Cerebellar cortex (tissue), 1 donor: Measurements from ENCODE around the gene SLC35F3.
"Not testable (repeated sequence)": the region's sequence is repeated elsewhere in the genome, so short reads cannot be mapped to it uniquely, and the experiment has no call there.

Experiments
- DNase-seq: peaks from one replicate; pipeline ENCODE4 v3.0.0-alpha.2; 2015; ENCODE audit warnings: low spot score

SLC35F3 gene

DNA sequence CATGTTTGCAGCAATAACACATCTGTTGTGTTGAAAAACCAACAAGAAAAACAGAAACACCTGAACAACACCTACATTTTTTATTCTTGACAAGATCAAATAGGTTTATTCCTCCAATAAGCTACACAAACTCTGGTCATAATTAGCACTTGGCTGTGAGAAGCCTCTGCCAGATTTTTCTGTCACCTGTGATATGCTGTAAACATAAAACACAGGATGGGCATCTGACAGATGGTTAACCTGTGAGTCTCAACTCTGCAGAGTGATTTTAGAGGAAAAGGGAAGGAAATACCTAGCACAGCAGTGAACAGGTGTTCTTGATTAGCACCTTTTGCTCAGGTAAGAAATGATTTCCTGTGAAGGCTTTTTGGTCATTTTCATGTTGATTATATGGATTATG lies 293.4 kb downstream of the SLC35F3 start:
- peak; percentile 76 for DNase-seq

DNA sequence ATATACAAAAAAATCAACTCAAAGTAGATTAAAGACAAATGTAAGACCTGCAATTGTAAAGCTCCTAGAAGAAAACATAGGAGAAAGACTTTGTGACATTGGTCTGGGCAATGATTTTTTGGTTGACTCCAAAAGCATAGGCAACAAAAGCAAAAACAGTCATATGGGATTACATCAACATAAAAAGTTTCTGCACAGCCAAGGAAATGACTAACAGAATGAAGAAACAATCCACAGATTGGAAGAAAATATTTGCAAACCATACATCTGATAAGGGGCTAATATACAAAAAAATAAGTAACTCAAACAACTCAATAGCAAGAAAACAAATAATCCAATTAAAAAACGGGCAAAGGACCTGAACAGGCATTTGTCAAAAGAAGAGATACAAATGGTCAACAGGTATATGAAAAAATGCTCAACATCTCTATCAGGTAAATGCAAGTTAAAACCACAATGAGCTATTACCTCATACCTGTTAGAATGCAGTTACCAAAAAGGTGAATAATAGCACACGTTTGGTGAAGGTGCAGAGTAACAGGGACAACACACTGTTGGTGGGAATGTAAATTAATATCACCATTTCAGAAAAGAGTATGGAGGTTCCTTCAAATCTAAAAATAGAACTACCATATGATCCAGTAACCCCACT lies 295.1 kb downstream of the SLC35F3 start:
- DNase-seq = no peak

DNA sequence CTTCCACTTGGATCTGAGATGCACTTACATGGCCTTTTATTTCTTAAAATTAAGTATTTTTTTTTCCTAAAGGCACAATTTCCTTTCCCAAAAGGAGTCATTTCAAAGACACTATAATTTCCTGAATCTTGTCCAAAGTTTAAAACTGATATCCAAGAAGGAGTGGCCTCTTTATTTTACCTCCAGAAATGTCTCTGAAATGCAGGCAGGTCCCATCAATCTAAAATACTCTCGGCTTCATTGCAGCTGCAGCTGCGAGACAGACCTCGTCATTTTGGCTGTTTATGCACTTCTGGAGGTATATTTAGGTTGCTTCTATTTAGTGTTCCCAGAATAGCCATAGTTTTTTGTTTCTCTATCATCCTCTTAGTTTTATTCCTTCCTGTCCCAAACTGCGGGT lies 296.1 kb downstream of the SLC35F3 start:
- DNase-seq = no peak

DNA sequence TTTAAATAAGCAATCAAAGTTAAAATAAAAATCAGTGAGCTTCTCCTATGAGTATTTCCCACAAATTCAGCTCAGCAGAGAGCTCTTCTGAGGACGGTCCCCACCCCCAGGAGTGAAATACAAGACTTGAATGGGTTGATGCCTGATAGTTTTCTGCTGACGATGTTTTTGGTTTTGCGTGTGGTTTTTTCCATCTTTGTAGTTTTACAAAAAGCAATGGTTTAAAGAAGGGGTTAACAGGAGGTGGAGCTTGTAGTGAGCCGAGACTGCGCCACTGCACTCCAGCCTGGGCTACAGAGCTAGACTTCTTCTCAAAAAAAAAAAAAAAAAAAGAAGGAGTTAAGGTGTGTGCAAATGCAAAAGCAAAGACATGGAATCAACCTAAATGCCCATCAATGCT lies 297.1 kb downstream of the SLC35F3 start:
- no peak for DNase-seq

DNA sequence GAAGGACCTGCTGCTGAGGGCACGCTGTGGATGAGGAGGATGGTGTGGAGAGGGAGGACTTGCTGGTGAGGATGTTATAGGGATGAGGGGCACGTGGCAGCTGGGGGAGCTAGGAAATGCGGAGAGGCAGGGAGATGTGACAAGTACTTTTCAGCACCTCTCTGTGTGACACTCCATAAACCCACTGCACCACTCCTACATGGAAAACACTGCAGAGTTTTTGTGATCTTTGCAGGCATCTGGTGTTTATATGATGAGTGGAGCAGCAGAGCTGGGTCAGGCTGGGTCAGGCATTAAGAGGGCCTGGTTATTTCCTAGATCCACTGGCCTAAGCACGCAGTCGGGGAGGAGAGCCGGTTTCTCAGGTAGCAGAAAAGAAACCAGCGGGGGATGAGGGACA lies 301.5 kb downstream of the SLC35F3 start:
- DNase-seq = no peak

DNA sequence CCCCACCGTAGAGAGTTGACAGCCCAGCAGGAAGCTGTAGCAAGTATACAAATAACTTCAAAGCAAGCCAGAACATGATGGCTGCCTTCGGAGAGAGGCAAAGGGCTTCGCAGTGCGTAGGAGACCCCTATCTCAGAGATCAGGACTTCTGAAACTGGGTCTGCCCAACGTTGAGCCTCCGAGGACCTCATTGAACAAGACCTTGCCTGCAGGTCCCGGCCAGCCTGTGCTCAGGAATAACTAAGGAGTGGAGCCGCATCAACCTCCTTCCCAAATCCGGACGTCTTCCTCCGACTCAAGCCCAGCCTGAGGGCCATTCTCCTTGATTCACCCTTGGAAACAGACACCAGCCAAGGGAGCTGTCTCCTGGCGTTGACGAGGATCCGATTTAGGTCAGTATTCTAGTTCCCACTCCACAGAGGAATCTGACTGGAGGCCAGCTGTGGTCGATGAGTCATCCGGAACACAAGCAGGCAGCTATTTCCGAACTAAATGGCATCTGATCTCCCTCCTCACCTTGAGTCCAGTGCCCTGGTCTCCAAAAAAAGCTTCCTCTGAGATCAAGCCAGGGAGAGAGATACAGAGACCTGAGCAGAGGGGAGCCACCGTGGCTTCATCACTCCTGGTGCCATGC lies 302.3 kb downstream of the SLC35F3 start:
- DNase-seq = peak; percentile 29

DNA sequence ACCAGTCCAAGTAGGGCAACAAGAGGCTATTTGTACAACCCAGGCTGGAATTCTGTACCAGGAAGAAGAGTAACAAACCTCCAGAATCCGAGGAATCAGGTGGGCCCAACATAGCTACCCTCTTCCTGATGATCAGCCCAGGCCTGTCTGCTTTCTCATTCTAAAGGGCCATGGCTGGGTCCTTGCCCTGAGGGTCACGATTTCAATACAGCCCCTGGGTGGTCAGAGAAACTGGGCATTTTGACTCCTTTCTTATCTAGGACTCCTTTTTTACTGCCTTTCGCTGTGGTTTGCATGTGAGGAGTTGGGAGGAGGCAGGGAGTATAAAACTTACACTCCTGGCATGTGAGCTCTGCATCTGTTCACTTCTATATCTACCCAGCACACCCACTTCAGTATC lies 303.9 kb downstream of the SLC35F3 start:
- no peak for DNase-seq

DNA sequence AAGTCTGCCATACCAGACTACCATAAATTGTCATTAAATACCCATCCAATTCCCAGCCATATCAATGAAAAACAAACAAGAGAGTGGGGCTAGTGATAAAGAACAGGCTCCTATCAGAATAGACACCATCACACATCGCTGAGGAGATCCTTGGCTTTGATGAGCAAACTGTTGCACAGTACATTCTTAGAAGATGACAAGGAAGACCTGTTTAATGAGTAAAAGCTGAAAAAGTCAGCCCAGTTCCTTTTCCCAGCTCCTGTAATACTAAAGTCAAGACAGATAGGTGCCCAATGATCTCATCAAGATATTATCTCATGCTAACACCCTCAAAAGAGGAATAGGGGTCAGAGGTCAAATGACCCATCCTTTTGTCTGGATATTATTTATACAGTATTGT lies 304.3 kb downstream of the SLC35F3 start:
- no peak for DNase-seq

DNA sequence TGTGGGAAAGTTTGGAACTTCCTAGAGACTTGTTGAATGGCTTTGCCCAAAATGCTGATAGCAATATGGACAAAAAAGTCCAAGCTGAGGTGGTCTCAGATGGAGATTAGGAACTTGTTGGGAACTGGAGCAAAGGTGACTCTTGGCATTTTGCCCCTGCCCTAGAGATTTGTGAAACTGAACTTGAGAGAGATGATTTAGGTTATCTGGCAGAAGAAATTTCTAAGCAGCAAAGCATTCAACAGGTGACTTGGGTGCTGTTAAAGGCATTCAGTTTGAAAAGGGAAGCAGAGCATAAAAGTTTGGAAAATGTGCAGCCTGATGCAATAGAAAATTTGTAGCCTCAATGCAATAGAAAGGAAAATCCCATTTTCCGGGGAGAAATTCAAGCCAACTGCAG lies 306.0 kb downstream of the SLC35F3 start:
- not testable (repeated sequence) for DNase-seq

DNA sequence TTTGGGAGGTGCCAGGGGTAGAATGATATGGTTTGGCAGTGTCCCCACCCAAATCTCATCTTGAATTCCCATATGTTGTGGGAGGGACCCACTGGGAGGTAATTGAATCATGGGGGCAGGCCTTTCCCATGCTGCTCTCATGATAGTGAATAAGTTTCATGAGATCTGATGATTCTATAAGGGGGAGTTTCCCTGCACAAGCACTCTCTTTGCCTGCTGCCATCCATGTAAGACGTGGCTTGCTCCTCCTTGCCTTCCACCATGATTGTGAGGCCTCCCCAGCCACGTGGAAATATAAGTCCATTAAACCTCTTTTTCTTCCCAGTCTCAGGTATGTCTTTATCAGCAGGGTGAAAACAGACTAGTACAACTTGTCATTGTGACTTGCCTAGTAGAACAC lies 307.4 kb downstream of the SLC35F3 start:
- not testable (repeated sequence) for DNase-seq

DNA sequence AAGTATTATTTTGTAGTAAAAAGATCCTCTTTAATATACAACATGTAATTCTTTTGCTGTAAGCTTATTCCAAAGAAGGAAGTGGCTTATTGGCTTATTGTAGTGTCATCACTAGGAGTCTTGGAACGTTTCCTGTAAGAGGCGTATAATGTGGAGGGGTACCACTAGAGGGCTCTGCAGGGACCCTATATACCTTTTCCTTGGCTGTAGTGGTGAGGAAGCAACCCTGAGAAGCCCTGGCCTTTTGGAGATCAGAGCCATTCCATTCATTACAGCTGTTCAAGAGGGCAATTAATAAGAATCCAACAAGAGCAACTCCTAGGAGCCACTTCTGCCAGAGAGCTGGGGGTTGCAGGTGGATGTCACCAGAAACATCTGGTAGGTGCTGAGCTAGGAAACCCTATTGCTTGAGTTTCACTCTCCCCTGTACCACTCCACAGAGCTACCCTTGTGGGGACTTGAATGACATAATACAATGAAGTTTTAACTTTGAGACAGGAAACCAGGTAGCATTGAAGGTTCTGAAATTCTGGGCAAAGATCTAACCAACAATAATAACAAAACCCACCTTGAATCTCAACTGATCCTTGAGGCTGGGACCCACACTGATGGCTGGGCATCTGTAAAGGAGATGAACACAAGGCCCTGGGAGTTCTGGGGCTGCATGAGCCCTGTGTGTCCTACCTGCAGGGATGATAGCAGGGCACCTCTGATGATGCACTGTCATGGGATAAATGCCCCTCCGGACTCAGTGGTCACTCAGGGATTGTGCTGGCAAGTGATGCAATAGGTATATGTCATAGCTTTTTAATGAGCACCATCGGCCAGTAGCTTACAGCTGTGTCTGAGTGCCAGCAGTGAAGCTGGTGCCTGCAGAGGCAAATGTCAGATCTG lies 308.5 kb downstream of the SLC35F3 start:
- peak; percentile 84 for DNase-seq

DNA sequence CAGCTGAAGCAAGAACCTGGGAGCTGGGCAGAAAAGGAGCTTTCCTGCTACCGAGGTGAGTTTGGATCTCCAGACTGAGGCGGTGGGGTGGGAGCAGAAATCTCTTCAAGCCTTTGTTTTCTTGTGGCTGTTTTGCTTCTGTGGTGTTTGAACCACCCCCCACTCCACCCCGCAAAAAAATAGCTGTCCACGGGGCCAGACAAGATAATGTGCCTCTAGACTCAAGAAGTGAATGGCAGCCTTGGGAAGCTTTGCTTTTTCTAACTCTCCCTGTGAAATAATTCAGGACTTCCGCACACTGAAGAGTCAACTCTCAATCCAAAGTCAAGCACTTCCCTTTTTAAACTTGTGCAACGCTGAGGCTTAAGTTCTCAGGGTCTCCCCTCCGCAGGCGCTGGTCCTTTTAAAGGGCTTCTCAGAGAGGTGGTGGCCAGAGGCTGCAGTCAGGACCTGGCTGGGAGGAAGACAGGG lies 309.2 kb downstream of the SLC35F3 start:
- DNase-seq = no peak

DNA sequence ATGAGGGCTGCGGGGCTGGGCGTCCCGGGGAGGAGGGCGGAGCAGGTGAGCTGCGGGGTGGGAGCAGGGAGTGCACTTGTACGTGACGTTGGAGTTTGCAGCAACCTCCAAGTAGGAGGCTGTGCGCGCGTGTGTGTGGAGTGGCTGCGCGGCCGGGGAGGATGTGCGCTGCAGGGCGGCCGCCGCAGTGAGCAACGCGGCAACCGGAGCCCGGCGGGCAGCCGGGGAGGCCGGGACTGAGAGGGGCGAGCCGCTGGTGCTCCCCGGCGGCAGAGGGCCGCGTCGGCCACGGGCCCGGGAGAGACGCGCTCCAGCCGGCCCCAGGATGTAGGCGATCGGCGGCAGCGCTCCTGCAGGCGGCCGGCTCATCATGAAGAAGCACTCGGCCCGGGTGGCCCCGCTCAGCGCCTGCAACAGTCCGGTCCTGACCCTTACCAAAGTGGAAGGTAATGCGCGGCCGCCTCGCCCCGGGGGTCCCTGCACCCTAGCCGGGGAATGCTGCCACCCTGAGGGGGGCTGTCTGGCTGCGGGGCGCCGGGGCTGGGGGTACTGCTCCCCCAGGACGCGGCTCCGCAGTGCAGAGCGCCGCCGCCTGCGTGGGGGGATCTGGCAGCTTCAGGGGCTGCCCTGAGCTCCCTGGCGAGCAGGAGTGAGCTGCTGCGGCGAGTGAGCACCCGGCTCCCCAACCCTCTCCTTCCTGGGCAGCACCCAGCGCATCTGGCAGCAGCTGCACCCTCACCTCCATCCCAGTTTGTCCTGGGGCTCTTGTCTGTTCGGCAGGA lies 309.8 kb downstream of the SLC35F3 start:
- peak; percentile 71 for DNase-seq

DNA sequence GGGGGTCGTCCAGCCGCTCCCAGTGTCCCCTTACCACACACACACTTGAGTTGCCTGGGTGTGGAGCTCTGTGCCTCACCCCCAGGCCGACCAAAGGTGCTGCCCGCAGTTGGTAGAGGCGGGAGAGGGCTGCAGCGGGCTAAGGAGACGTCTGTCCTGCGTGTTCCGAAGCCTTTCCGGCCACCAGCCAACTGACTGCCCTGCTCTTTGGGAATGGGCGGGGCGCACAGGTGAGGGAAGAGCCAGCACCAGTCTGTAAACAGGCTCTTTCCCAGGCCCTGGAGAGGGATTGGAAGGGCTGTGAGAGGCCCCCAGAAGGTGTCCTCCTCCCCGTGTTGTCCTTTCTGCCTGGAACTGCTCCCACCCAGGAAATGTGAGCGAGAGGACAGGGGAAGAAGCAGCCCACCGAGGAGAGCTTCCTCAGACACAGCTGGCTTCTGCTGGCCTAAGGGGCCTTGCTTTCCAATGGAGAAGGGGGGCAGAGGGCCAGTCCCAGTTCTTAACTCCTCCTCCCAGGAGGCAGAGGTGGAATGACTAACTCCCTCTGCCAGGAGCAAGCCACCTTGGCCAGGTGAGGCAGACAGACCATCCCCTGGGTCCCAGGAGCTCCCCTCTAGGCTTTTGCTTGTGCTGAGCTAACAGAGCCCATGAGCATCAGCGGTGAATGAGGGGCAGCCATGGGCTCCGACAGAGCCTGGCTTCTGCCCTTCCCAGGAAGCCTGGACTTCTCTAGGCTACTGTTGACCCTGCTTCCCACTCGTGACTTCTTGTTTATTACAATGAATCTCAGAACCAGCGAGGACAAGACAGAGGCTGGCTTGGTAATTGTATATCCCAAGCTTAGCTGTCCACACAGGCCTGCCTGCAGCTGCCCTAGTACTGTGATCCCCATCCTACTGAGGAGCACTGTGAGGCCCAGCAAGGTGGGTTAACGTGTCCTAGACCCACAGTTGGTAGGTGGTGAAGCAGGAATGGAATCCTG lies 310.7 kb downstream of the SLC35F3 start:
- peak; percentile 88 for DNase-seq

DNA sequence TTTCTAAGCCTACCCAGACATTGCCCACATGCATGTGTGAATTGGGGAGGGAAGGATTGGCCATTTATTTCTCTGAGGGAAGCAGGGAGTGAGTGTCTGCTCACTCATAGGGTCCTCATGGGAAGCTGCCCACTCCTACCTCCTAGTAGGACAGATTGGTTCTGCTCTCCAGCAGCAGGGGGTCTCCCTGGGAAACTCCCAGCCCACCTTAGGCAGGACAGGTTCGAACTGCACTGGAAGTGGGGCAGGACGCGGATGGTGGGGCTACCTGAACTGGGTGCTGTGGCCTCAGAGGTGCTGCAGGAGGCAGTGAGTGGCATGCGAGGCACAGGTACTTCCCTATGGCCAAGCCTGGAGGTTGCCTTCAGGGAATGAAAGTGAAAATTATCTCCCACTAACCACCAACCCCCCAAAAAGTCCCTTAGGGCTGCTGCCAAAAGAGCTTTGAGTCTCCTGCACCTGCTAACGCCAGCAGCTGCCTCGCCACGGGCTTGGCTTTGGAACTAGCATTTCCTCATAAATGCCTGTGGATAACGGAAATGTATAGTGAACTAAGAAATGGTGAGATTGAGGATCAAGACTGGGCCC lies 311.7 kb downstream of the SLC35F3 start:
- DNase-seq = no peak

DNA sequence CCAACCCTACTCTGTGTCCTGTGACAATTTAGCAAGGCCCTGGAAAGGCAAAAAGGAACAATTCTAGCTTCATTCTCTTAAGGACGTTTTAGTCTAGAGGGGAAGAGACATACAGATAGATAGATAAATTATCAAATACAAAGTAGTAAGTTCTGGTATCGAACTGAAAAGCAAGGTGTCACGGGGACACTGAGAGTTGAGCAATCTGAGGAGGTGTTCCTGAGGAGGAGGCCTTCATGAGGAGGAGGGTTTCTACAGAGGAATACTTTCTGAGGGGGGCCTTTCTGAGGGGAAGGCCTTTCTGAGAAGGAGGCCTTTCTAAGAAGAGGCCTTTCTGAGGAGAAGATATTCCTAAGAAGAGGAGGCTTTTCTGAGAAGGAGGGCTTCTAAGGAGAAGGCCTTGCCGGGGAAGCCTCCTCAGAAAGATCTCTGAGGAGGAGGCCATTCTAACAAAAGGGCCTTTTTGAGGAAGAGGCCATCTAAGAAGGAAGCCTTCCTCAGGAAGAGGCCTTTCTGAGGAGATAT lies 312.9 kb downstream of the SLC35F3 start:
- no peak for DNase-seq

DNA sequence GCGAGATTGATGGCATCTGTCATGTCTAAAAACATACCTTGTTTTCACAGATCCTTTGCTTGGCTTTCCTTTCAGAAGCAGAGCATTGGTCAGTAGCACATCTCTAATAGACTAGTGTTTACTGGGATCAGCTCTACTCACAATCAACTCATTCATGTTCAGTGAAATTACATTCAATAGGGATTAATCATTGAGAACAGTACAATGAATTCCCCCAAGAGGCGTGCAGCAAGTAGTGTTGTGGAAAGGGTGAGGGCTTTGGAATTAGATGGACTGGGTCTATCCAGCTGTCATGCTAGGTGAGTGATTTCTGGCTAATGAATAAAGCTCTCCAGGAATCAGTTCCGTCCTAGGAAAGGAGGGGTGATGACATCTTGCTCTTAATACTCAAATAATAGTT lies 313.6 kb downstream of the SLC35F3 start:
- DNase-seq = no peak

DNA sequence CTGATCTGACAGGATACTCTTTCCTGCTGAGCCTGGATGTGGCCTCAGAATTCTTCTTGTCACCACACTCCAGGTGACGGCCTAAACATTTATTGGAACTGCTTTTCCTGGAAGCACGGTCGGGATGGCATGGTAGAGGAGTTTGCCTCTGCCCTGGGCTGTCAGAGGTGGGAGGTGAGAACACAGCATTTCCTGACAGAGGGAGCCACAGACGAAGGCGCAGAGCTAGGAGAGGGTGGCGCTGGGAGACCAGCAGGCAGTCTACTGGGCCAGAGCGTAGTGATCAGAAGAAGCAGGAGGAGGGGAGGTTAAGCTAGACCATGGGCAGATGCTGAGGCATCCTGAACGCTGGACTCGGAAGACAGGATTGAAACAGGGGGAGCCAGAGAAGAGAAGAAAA lies 315.2 kb downstream of the SLC35F3 start:
- no peak for DNase-seq

DNA sequence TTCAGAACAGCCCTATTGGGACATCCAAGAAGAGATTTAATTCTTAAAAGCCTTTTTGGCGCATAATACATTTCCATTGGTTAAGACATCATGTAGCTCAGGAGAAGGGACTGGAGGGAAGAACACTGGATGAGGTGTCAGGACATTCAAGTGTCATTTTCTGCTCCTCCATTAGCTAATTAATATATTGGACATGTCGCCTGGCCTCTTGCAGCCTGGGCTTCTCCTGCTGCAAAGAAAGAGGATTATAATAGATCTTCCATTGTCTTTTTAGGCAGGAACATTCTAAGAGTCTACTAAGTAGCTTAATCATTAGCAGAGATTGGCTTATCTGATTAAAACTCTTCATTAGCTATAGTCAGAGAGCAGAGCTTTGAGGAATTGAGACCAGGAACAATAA lies 317.1 kb downstream of the SLC35F3 start:
- no peak for DNase-seq

DNA sequence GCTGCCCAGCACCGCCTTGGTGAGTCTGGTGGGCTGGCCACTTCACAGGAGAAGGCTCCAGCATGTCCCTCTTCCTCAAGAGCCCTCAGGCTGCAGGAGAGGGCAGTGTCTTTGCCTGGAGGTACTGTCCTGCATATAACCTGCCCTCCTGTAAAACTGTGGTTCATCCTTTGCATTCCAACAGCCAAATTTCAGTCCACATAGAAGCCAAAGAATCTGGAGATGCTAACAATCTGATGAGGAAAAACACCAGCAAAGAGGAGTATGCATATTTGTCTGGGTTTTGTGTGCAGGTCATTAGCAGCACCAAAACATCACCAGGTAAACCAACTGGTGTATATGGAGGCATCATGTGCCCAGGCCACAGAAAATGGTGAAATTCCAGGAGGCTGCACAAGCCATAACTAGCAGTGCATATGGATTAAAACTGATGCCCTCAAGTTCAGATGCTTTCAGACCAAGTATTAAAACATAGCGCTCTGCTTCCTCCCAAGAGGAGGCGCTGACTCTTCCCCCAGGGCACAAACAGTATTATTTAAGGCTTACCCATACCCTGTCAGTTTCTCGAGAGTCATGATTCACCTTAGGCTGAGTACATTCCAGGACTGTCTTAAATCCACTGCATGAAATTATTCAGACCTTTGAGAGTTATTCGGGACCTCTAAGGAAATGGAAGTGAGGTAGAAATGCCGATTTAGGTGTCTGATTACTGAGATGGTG lies 318.2 kb downstream of the SLC35F3 start:
- no peak for DNase-seq
